Fibroblast of skin of abdomen (primary cell): ENCODE results near the gene GLIS1.

Experiments
- DNase-seq: peaks from one replicate; pipeline ENCODE4 v3.0.0-alpha.2; 2013

GLIS1 gene

GRCh38 chr1:53590531-53591515 is 148.1 kb downstream of the GLIS1 start:
- peak; percentile 85 for DNase-seq

- DNase-seq = no peak
These were observed 148.9 kb downstream of the GLIS1 start for GRCh38 chr1:53590104-53590503.

GRCh38 chr1:53589043-53589887 is 149.7 kb downstream of the GLIS1 start:
- no peak for DNase-seq

- DNase-seq = no peak
These were observed 150.7 kb downstream of the GLIS1 start for GRCh38 chr1:53588053-53588779.

GRCh38 chr1:53587252-53587988 is 151.5 kb downstream of the GLIS1 start:
- DNase-seq = no peak

GRCh38 chr1:53586765-53587164 is 152.2 kb downstream of the GLIS1 start:
- DNase-seq = no peak

GRCh38 chr1:53585565-53585964 is 153.4 kb downstream of the GLIS1 start:
- no peak for DNase-seq

- peak; percentile 57 for DNase-seq
These were observed 153.8 kb downstream of the GLIS1 start for GRCh38 chr1:53585129-53585528.

GRCh38 chr1:53584777-53585107 is 154.2 kb downstream of the GLIS1 start:
- no peak for DNase-seq

- DNase-seq = no peak
These were observed 154.8 kb downstream of the GLIS1 start for GRCh38 chr1:53583868-53584776.

- peak; percentile 95 for DNase-seq
These were observed 155.7 kb downstream of the GLIS1 start for GRCh38 chr1:53583021-53583867.

- no peak for DNase-seq
These were observed 156.5 kb downstream of the GLIS1 start for GRCh38 chr1:53582211-53583020.

- DNase-seq = no peak
These were observed 157.5 kb downstream of the GLIS1 start for GRCh38 chr1:53581476-53581875.

- DNase-seq = no peak
These were observed 158.1 kb downstream of the GLIS1 start for GRCh38 chr1:53580739-53581475.

- no peak for DNase-seq
These were observed 159.0 kb downstream of the GLIS1 start for GRCh38 chr1:53580009-53580400.

GRCh38 chr1:53579221-53580008 is 159.5 kb downstream of the GLIS1 start:
- no peak for DNase-seq

- DNase-seq = peak; percentile 62
These were observed 160.6 kb downstream of the GLIS1 start for GRCh38 chr1:53578358-53578757.

GRCh38 chr1:53577761-53578100 is 161.2 kb downstream of the GLIS1 start:
- no peak for DNase-seq
